Nephron (organoid): Measurements from ENCODE around the gene VAPB.
A peak's percentile ranks its signal among the peaks of the same experiment; 100 is the strongest.

Source experiments
- H3K27ac Mint-ChIP-seq, 3 experiments: 2 replicates each; pipeline ENCODE4 v1.8.0; 2020; ENCODE audit warnings: mixed read lengths in 3 of 3, mild to moderate bottlenecking in 2 of 3, moderate library complexity in 1 of 3
- H3K27me3 Mint-ChIP-seq: 2 replicates; pipeline ENCODE4 v1.8.0; 2021; ENCODE audit warnings: low read depth, mild to moderate bottlenecking, moderate library complexity, mixed read lengths
- H3K36me3 Mint-ChIP-seq: 2 replicates; pipeline ENCODE4 v1.8.0; 2020; ENCODE audit warnings: low read depth, mixed read lengths
- H3K4me1 Mint-ChIP-seq: 2 replicates; pipeline ENCODE4 v1.8.0; 2020; ENCODE audit warnings: mixed read lengths
- H3K4me3 Mint-ChIP-seq, 3 experiments: 2 replicates each; pipeline ENCODE4 v1.8.0; 2020; ENCODE audit warnings: mild to moderate bottlenecking in 3 of 3, mixed read lengths in 3 of 3, moderate library complexity in 2 of 3
- H3K9me3 Mint-ChIP-seq: 2 replicates; pipeline ENCODE4 v1.8.0; 2020; ENCODE audit warnings: mixed read lengths
- CTCF ChIP-seq, 3 experiments: fragments of 200-600 bp; sonication (generic); IDR thresholded peaks; one replicate each; pipeline ENCODE4 v1.5.0; 2021; ENCODE audit warnings: antibody characterized with exemption in 3 of 3; ENCODE audit not compliant: unreplicated experiment in 3 of 3

The VAPB gene

GRCh38 chr20:58450254-58450653, 61.2 kb downstream of the VAPB start:
- peak overlapping the region in 2 of 3 experiments; percentile 6 to 17 for H3K27ac Mint-ChIP-seq
- H3K9me3 Mint-ChIP-seq: peaks cover 13% of the 10 kb centered on the region
- H3K4me3 Mint-ChIP-seq: no peak overlapping the region
- H3K36me3 Mint-ChIP-seq: peaks cover 68% of the 10 kb centered on the region
- no peak for TF ChIP-seq CTCF (IDR thresholded peaks at IDR 0.05; ENCODE audit: unreplicated experiment in 3 of 3)
- no peaks in the 10 kb centered on the region for H3K27me3 Mint-ChIP-seq
- peaks cover 25% of the 10 kb centered on the region for H3K4me1 Mint-ChIP-seq

- Mint-ChIP-seq H3K9me3 (peaks cover 20% of the 10 kb centered on the region), H3K4me3 (no peak overlapping the region), H3K4me1 (peaks cover 32% of the 10 kb centered on the region), H3K27me3 (no peaks in the 10 kb centered on the region), H3K27ac (no peak overlapping the region), H3K36me3 (peaks cover 68% of the 10 kb centered on the region)
- TF ChIP-seq CTCF (IDR thresholded peaks at IDR 0.05; ENCODE audit: unreplicated experiment in 3 of 3): no peak
Observed at GRCh38 chr20:58452667-58453255, 63.7 kb downstream of the VAPB start.

GRCh38 chr20:58453391-58453790, 64.4 kb downstream of the VAPB start:
- H3K9me3 Mint-ChIP-seq: peaks cover 20% of the 10 kb centered on the region
- no peak for TF ChIP-seq CTCF (IDR thresholded peaks at IDR 0.05; ENCODE audit: unreplicated experiment in 3 of 3)
- H3K27me3 Mint-ChIP-seq: no peaks in the 10 kb centered on the region
- peaks cover 27% of the 10 kb centered on the region for H3K4me1 Mint-ChIP-seq
- no peak overlapping the region for H3K27ac Mint-ChIP-seq
- H3K36me3 Mint-ChIP-seq: peaks cover 62% of the 10 kb centered on the region
- H3K4me3 Mint-ChIP-seq: no peak overlapping the region

GRCh38 chr20:58454460-58454859, 65.4 kb downstream of the VAPB start:
- H3K4me3 Mint-ChIP-seq: no peak overlapping the region
- H3K4me1 Mint-ChIP-seq: peaks cover 22% of the 10 kb centered on the region
- no peaks in the 10 kb centered on the region for H3K27me3 Mint-ChIP-seq
- no peak overlapping the region for H3K27ac Mint-ChIP-seq
- H3K9me3 Mint-ChIP-seq: peaks cover 20% of the 10 kb centered on the region
- no peak for TF ChIP-seq CTCF (IDR thresholded peaks at IDR 0.05; ENCODE audit: unreplicated experiment in 3 of 3)
- peaks cover 53% of the 10 kb centered on the region for H3K36me3 Mint-ChIP-seq

GRCh38 chr20:58457083-58457695, 68.2 kb downstream of the VAPB start:
- H3K27ac Mint-ChIP-seq: peak overlapping the region; percentile 9 to 51 (median 10)
- H3K9me3 Mint-ChIP-seq: peaks cover 20% of the 10 kb centered on the region
- no peaks in the 10 kb centered on the region for H3K27me3 Mint-ChIP-seq
- peaks cover 38% of the 10 kb centered on the region for H3K36me3 Mint-ChIP-seq
- peaks cover 15% of the 10 kb centered on the region for H3K4me1 Mint-ChIP-seq
- H3K4me3 Mint-ChIP-seq: no peak overlapping the region
- TF ChIP-seq CTCF (IDR thresholded peaks at IDR 0.05; ENCODE audit: unreplicated experiment in 3 of 3): no peak
